Esophagus muscularis mucosa (tissue), 4 donors: Measurements from ENCODE around the gene GTF2H4.

Source experiments
- EP300 ChIP-seq: sonication (generic); formaldehyde crosslinking; IDR thresholded peaks from one replicate; pipeline ENCODE4 v1.6.1; 2017; ENCODE audit warnings: antibody characterized with exemption
- POLR2A ChIP-seq: fragments of 450-650 bp; IDR thresholded peaks from one replicate; pipeline ENCODE4 v1.6.1; 2017; ENCODE audit warnings: antibody characterized with exemption, moderate library complexity, mild to moderate bottlenecking, low read depth
- POLR2AphosphoS5 ChIP-seq, 2 donors: sonication (generic); formaldehyde crosslinking; IDR thresholded peaks; one replicate each; pipeline ENCODE4 v1.6.1; 2017; ENCODE audit warnings: antibody characterized with exemption in 2 of 2
- TF ChIP-seq, protein P1 (sequence below), 3 experiments: fragments of 200-600 bp in 2 of 3; fragments of 450-650 bp in 1 of 3; sonication (generic) in 2 of 3; IDR thresholded peaks; one replicate each; pipeline ENCODE4 v1.5.1; 2017 to 2019; ENCODE audit warnings: antibody characterized with exemption in 3 of 3, mild to moderate bottlenecking in 2 of 3, moderate library complexity in 1 of 3

GRCh38 chr6:30894381-30894780, 13.6 kb upstream of the GTF2H4 start:
- TF ChIP-seq, protein P1, sequence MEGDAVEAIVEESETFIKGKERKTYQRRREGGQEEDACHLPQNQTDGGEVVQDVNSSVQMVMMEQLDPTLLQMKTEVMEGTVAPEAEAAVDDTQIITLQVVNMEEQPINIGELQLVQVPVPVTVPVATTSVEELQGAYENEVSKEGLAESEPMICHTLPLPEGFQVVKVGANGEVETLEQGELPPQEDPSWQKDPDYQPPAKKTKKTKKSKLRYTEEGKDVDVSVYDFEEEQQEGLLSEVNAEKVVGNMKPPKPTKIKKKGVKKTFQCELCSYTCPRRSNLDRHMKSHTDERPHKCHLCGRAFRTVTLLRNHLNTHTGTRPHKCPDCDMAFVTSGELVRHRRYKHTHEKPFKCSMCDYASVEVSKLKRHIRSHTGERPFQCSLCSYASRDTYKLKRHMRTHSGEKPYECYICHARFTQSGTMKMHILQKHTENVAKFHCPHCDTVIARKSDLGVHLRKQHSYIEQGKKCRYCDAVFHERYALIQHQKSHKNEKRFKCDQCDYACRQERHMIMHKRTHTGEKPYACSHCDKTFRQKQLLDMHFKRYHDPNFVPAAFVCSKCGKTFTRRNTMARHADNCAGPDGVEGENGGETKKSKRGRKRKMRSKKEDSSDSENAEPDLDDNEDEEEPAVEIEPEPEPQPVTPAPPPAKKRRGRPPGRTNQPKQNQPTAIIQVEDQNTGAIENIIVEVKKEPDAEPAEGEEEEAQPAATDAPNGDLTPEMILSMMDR (IDR thresholded peaks at IDR 0.05) = no peak
- TF ChIP-seq POLR2AphosphoS5 (IDR thresholded peaks at IDR 0.05) = no peak
- TF ChIP-seq POLR2A = no peak
- TF ChIP-seq EP300 = no peak
